Right atrium auricular region (tissue), 2 donors: ENCODE measurements around the gene PFKFB3. TPM values are rescaled to one million over a fixed set of nuclear protein-coding genes. Genes with fewer than 3 reads are reported as not detected.
A peak's percentile ranks its signal among the peaks of the same experiment; 100 is the strongest.

Source experiments
- DNase-seq: peaks from one replicate; pipeline ENCODE4 v3.0.0-alpha.2; 2019; ENCODE audit warnings: low spot score
- H3K27ac ChIP-seq, 2 donors: fragments of 200-600 bp; sonication (generic); 1 replicate in 1 of 2; 2 replicates in 1 of 2; pipeline ENCODE4 v1.5.1; 2016 to 2019
- H3K27me3 ChIP-seq, 2 donors: fragments of 200-600 bp; sonication (generic); one replicate each; pipeline versions ENCODE4 v1.5.1 to v1.6.0; 2017 to 2019
- H3K36me3 ChIP-seq: fragments of 200-600 bp; sonication (generic); one replicate; pipeline ENCODE4 v1.5.1; 2016
- H3K4me1 ChIP-seq, 2 donors: fragments of 200-600 bp; sonication (generic); one replicate each; pipeline versions ENCODE4 v1.5.1 to v1.6.0; 2017 to 2019
- H3K4me3 ChIP-seq, 2 donors: fragments of 200-600 bp; sonication (generic); 1 replicate in 1 of 2; 2 replicates in 1 of 2; pipeline ENCODE4 v1.5.1; 2017 to 2019; ENCODE audit warnings: mild to moderate bottlenecking in 1 of 2, moderate library complexity in 1 of 2
- H3K9me3 ChIP-seq, 2 donors: fragments of 200-600 bp; sonication (generic); one replicate each; pipeline ENCODE4 v1.5.1; 2019
- CTCF ChIP-seq, 2 donors: fragments of 200-600 bp; sonication (generic); IDR thresholded peaks; one replicate each; pipeline ENCODE4 v1.5.1; 2019; ENCODE audit warnings: antibody characterized with exemption in 2 of 2
- total RNA-seq, 2 donors: library from RNA; depleted of rRNA; stranded (reverse); fragments of >200 nt; gene quantifications; one replicate each; pipeline ENCODE4 v1.1.0, GENCODE V29; 2016

The PFKFB3 gene
- total RNA-seq, 2 donors from 2014 or later = 9.4 to 16.5 TPM

DNA sequence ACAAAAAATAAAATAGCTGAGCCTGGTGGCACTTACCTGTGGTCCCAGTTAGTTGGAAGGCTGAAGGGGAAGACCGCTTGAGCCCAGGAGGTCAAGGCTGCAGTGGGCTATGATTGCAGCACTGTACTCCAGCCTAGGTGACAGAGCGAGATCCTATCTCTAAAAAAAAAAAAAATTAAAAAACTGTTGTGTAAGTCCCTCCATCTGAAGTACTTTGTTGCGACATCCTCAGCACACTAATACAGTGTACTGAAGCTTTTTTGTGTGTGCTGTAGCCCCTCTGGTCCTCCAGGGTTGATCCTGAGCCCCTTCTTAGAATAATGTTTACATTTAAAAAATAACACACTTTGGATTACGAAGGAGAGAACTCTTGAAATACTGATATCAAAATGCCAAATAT is 71.3 kb downstream of the PFKFB3 start:
- no peaks in the 10 kb centered on the region for H3K27me3 ChIP-seq
- H3K36me3 ChIP-seq = no peaks in the 10 kb centered on the region
- no peak overlapping the region for H3K27ac ChIP-seq
- H3K4me1 ChIP-seq = no peaks in the 10 kb centered on the region
- H3K9me3 ChIP-seq = no peaks in the 10 kb centered on the region
- TF ChIP-seq CTCF (IDR thresholded peaks at IDR 0.05) = no peak
- DNase-seq = no peak
- H3K4me3 ChIP-seq = no peak overlapping the region

DNA sequence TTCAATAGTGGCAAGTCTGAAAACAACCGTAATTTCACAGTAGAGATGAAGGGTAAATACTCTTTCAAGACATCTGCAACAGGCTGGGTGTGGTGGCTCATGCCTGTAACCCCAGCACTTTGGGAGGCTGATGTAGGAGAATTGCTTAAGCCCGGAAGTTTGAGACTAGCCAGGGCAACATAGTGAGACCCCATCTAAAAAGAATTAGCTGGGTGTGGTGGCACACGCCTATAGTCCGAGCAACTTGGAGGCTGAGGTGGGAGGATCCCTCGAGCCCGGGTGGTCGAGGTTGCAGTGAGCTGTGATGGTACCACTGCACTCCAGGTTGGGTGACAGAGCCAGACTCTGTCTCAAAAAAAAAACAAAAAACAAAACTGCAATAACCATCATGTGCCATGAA is 71.8 kb downstream of the PFKFB3 start:
- H3K27ac ChIP-seq = peak overlapping the region; percentile 73 to 79
- H3K4me3 ChIP-seq = no peak overlapping the region
- H3K9me3 ChIP-seq = no peaks in the 10 kb centered on the region
- DNase-seq = no peak
- no peaks in the 10 kb centered on the region for H3K27me3 ChIP-seq
- H3K36me3 ChIP-seq = no peaks in the 10 kb centered on the region
- H3K4me1 ChIP-seq = no peaks in the 10 kb centered on the region
- no peak for TF ChIP-seq CTCF (IDR thresholded peaks at IDR 0.05)

GRCh38 chr10:6275022-6275997 is 72.6 kb downstream of the PFKFB3 start:
- no peaks in the 10 kb centered on the region for H3K9me3 ChIP-seq
- H3K36me3 ChIP-seq = no peaks in the 10 kb centered on the region
- H3K4me3 ChIP-seq = peak overlapping the region in 1 of 2 donors; percentile 15
- no peak for TF ChIP-seq CTCF (IDR thresholded peaks at IDR 0.05)
- no peaks in the 10 kb centered on the region for H3K4me1 ChIP-seq
- H3K27ac ChIP-seq = peak overlapping the region; percentile 73 to 79
- no peaks in the 10 kb centered on the region for H3K27me3 ChIP-seq
- peak; percentile 98 for DNase-seq

DNA sequence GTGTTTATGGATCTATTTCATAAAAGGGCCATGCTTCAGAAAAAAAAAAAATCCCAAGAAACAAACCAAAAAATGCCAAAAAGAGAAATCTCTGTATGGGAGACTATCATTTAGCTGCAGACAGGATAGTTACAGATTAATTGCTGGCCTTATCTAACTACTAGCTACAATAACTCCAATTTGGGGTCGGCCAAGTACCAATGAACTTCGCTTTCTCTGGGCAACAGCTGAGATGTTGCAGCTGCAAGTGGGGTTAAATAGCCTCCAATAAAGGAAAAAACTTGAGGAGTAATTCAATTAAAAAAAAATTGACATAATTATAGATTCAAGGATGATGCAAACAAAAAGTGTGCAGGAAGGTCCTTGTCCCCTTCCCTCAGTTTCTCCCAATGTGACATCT is 73.6 kb downstream of the PFKFB3 start:
- Histone ChIP-seq H3K36me3 (no peaks in the 10 kb centered on the region), H3K9me3 (no peaks in the 10 kb centered on the region), H3K4me1 (no peaks in the 10 kb centered on the region), H3K4me3 (no peak overlapping the region), H3K27me3 (no peaks in the 10 kb centered on the region), H3K27ac (no peak overlapping the region)
- DNase-seq = no peak
- no peak for TF ChIP-seq CTCF (IDR thresholded peaks at IDR 0.05)

DNA sequence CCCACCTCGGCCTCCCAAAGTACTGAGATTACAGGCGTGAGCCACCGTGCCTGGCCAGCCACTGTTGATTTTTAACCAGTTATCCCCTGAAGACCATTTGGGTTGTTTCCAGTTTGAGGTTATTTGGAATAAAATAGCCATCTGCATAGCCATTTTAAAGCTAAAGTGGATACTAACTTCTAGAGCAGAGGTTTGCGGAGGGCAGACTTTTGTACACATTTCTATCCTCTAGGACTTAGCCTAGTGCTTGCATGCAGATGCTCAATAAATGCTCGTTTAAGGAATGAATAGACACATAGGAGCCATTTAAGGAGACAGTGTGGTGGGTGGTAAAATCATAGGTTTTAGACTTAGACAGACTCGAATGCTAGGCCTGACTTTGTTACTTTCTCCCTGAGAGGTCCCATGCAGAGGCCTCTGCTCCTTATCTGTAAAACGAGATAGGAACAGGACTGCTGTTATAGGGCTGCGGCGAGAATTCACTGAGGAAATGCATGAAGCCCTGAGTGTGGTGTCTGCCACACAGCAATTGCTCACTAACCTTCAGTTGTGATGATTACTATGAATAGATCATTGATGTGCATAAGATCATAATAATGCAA is 75.9 kb downstream of the PFKFB3 start:
- Histone ChIP-seq H3K4me3 (no peak overlapping the region), H3K9me3 (no peaks in the 10 kb centered on the region), H3K36me3 (no peaks in the 10 kb centered on the region), H3K27ac (no peak overlapping the region), H3K4me1 (no peaks in the 10 kb centered on the region), H3K27me3 (no peaks in the 10 kb centered on the region)
- DNase-seq = no peak
- no peak for TF ChIP-seq CTCF (IDR thresholded peaks at IDR 0.05)
